HG03520 (cell line): ENCODE data around the gene ARR3.
"Not testable (repeated sequence)": the region's sequence is repeated elsewhere in the genome, so short reads cannot be mapped to it uniquely, and the experiment has no call there.

Source experiments
- ATAC-seq: cut with Tn5 transposase; IDR thresholded peaks from one replicate; pipeline ENCODE4 v1.9.1; 2021; ENCODE audit warnings: mild to moderate bottlenecking, moderate library complexity; ENCODE audit not compliant: unreplicated experiment

Gene ARR3

GRCh38 chrX:70268034-70268433 is at the start of gene ARR3:
ARR3 (plus strand) TSS chrX:70268334; CDS start chrX:70269386, 1,052 bp downstream.
- no peak for ATAC-seq

- ATAC-seq = no peak
Observed at GRCh38 chrX:70219938-70220764, 48.0 kb upstream of the ARR3 start.

DNA sequence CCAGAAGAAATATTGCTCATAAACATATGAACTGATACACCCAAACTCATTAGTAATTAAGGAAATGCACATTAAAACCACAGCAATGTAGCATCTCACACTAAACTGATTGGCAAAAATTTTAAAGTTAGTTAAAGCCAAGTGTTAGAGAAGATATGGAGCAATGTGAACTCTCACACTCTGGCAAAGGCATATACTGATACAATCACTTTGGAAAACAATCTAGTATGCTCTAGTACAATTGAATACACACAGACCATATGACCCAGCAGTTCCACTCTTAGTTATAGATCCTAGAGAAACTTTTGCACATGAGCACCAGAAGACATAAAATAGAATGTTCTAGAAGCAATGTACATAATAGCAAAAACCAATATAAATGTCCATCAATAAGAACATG is 42.1 kb upstream of the ARR3 start:
- no peak for ATAC-seq

GRCh38 chrX:70226687-70227086 is 41.4 kb upstream of the ARR3 start:
- ATAC-seq = no peak

GRCh38 chrX:70231666-70232065 is 36.5 kb upstream of the ARR3 start:
- ATAC-seq = no peak

DNA sequence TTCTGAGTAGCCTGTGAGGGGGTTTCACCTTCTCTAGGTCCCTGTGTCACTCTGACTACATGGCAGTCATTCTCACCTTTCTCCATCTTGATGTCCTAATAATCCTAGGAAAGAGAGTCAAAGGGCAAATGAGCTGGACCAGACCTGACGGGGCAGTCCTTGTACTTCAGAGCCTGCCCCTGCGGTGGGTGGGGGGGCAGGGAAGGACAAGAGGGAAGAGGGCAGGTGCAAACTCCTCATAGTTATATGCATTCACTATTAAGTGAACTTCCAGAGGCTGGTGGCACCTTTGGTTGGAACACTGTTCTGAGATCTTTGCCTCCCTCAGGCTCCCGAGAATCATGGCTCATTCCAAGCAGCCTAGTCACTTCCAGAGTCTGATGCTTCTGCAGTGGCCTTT is 33.8 kb upstream of the ARR3 start, which contains the start of gene AWAT1:
Gene AWAT1 (plus strand): TSS at position 301 of the 400 bp plus-strand sequence. CDS start 41 bp downstream, at position 342.
- no peak for ATAC-seq

GRCh38 chrX:70240751-70241150 is 27.4 kb upstream of the ARR3 start:
- no peak for ATAC-seq

GRCh38 chrX:70241501-70241900 is 26.6 kb upstream of the ARR3 start:
- ATAC-seq = no peak

- ATAC-seq = not testable (repeated sequence)
Observed at GRCh38 chrX:70243601-70244000, 24.5 kb upstream of the ARR3 start.

- no peak for ATAC-seq
Observed at GRCh38 chrX:70244881-70245280, 23.3 kb upstream of the ARR3 start.

- ATAC-seq = no peak
Observed at GRCh38 chrX:70247252-70247651, 20.9 kb upstream of the ARR3 start.

- ATAC-seq = no peak
Observed at GRCh38 chrX:70252491-70252890, 15.6 kb upstream of the ARR3 start.

DNA sequence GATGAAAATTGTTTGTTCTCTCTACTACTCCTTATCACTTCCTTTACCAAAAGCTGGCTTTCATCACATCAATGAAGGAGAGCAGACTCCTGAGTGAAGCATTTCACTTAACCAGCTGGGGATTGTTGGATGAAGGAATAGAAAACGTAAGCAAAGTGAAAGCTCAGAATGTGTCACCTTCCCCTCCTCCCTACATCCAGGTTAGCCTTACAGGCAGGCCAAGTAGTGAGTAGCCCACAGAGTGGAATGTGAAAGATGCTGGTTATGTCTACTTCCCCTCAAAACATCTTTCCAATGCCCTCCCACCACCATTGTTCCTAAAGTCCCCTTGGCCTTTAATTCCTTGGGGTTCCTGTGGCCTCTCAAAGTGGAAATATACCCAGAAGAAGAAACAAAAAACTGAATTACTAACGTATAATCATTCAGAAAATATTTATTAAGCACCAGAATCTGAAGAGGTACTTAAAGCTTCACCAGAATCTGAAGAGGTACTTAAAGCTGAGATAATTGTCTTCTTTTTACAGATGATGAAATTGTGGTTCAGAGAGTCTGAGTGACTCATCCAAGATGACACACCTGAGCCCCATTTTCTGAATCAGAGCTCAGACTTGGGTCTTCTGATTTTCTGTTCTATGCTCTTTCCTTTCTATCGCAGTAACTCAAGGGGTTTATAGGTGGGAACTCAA is 14.6 kb upstream of the ARR3 start:
- no peak for ATAC-seq

- no peak for ATAC-seq
Observed at GRCh38 chrX:70254063-70254400, 14.1 kb upstream of the ARR3 start.

GRCh38 chrX:70254909-70255308 is 13.2 kb upstream of the ARR3 start:
- ATAC-seq = no peak

DNA sequence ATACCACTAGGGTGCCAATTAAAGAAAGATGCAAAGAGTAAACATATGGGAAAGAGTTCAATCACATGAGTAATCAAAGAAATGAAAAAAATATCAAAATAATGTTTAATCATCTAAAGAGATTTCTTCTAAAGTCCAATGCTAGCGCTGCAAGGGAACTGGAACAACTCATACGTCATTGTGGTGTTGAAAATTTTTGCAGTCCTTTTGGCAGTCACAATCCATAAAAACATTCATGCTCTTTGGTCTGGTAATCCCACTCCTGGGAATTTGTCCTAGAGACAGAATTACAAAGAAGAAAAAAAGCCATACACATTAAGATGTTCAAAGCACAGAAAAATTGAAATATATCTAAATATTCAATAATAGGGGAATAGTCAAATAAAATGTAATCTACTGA is 12.7 kb upstream of the ARR3 start:
- no peak for ATAC-seq

GRCh38 chrX:70257423-70258288 is 10.5 kb upstream of the ARR3 start:
- no peak for ATAC-seq

DNA sequence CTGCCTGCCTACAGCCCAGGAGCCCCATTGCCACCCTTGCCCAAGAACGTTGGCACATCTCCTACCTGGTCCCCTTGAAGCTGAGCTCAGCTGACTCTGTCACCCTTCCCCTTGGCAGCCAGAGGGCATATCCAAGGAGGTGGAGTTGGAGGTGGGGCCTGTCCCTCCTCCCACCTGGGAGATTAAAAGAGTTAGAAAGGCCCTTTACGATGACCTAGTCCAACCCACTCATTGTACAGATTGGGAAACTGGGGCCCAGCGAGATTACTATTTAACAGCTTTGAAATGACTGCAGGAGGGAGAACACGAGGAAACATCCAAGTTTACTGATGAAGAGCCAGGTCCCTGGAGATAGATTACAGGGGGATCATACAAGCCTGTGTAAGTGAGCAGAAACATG is 8.0 kb upstream of the ARR3 start, which contains the start of gene P2RY4:
Gene P2RY4 (minus strand): TSS at position 101 of the 400 bp plus-strand sequence. CDS start 580 bp downstream, outside the sequence.
- no peak for ATAC-seq

DNA sequence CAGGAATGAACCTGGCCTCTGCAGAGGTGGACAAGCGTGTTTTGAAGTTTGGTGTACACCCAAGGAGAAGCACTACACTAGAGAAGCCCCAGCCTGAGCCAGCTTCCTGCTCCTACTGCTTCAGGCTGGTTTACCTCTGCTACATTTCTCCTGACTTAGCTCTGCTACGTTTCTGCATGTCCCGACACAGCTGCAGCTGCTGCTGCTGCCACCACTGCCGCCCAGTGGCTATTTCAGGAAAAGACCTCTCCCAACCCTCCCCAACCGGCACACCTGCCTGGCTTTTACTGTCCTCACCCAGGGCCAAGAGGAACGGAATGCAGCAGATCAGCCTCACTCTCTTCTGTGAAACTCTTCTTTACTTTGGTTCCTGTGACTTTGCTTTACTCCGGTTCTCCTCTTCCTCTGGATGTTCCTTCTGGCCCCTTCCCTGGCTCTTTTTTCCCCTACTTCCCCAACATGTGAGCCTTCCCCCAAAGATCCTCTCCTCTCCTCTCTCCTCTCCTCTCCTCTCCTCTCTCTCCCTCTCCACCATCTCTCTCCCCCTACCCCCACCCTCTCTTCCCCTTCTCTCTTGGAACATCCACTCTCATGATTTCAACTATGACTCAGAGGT is 5.1 kb upstream of the ARR3 start:
- no peak for ATAC-seq

- no peak for ATAC-seq
Observed at GRCh38 chrX:70264784-70265183, 3.4 kb upstream of the ARR3 start.

- ATAC-seq = not testable (repeated sequence)
Observed at GRCh38 chrX:70274029-70274428, 5.9 kb downstream of the ARR3 start.
